Brain pericyte (primary cell): ENCODE measurements around the gene MPDU1.
"Not testable (repeated sequence)": the region's sequence is repeated elsewhere in the genome, so short reads cannot be mapped to it uniquely, and the experiment has no call there.

Experiments used
- DNase-seq: peaks from one replicate; pipeline ENCODE4 v3.0.0-alpha.2; 2012; ENCODE audit warnings: low read depth, low spot score

The MPDU1 gene

GRCh38 chr17:7614425-7615264, 31.0 kb downstream of the MPDU1 start, which contains the start of gene FXR2:
Gene FXR2, minus strand, starts transcription at chr17:7614897. Its CDS starts 365 bp downstream, at chr17:7614532.
- peak; percentile 100 for DNase-seq

GRCh38 chr17:7615265-7615747, 31.7 kb downstream of the MPDU1 start:
- DNase-seq = no peak

GRCh38 chr17:7618608-7619007, 35.0 kb downstream of the MPDU1 start:
- no peak for DNase-seq

- DNase-seq = no peak
These were observed 37.2 kb downstream of the MPDU1 start for GRCh38 chr17:7620835-7621234.

GRCh38 chr17:7623661-7624060, 40.0 kb downstream of the MPDU1 start:
- no peak for DNase-seq

GRCh38 chr17:7625749-7626148, 42.1 kb downstream of the MPDU1 start:
- DNase-seq = not testable (repeated sequence)

GRCh38 chr17:7626307-7626706, 42.7 kb downstream of the MPDU1 start:
- DNase-seq = no peak

GRCh38 chr17:7626956-7627249, 43.3 kb downstream of the MPDU1 start:
- no peak for DNase-seq

- DNase-seq = peak; percentile 86
These were observed 43.8 kb downstream of the MPDU1 start, which contains the start of gene SAT2 for GRCh38 chr17:7627250-7628121. Gene SAT2, minus strand, starts transcription at chr17:7627821. Its CDS starts 186 bp downstream, at chr17:7627635.

GRCh38 chr17:7629939-7630571, 46.4 kb downstream of the MPDU1 start, which contains the start of gene SHBG:
Gene SHBG, plus strand, starts transcription at chr17:7630135. Its CDS starts 38 bp downstream, at chr17:7630173.
- no peak for DNase-seq

- DNase-seq = no peak
These were observed 48.0 kb downstream of the MPDU1 start for GRCh38 chr17:7631398-7632380.

GRCh38 chr17:7632492-7632894, 48.8 kb downstream of the MPDU1 start:
- DNase-seq = no peak

GRCh38 chr17:7633093-7633492, 49.4 kb downstream of the MPDU1 start:
- DNase-seq = no peak

GRCh38 chr17:7634384-7634783, 50.7 kb downstream of the MPDU1 start:
- no peak for DNase-seq

GRCh38 chr17:7636163-7636562, 52.5 kb downstream of the MPDU1 start:
- DNase-seq = no peak
